CD4-positive, alpha-beta memory T cell (primary cell): ENCODE results near the gene TMC5. TPM values are rescaled to one million over a fixed set of nuclear protein-coding genes. Genes with fewer than 3 reads are reported as not detected.
A peak's percentile ranks its signal among the peaks of the same experiment; 100 is the strongest.

Source experiments
- CTCF ChIA-PET: fragments of 350-600 bp; sonication (Branson Sonifier 250); formaldehyde crosslinking; loops from one replicate; lab custom pipeline; 2021; ENCODE audit warnings: inconsistent platforms; ENCODE audit not compliant: partially characterized antibody; lab: Charles Lee
- POLR2A ChIA-PET: fragments of 350-600 bp; sonication (Branson Sonifier 250); formaldehyde crosslinking; loops from one replicate; lab custom pipeline; 2021; ENCODE audit not compliant: partially characterized antibody; lab: Charles Lee
- DNase-seq, 5 donors: peaks; one replicate each; pipeline versions ENCODE4 v3.0.0 to v3.0.0-alpha.2; 2020 to 2022; ENCODE audit warnings: mixed read lengths in 1 of 5
- H3K27ac ChIP-seq: one replicate; pipeline ENCODE4 v1.7.0; 2013; ENCODE audit warnings: low read depth, low read length
- H3K27me3 ChIP-seq: 2 replicates; pipeline ENCODE4 v1.7.0; 2013; ENCODE audit warnings: mild to moderate bottlenecking, low read length, moderate library complexity; ENCODE audit not compliant: insufficient read depth
- H3K36me3 ChIP-seq: 2 replicates; pipeline ENCODE4 v1.7.0; 2013; ENCODE audit warnings: mild to moderate bottlenecking, low read length, moderate library complexity; ENCODE audit not compliant: insufficient read depth
- H3K4me1 ChIP-seq: 2 replicates; pipeline ENCODE4 v1.7.0; 2013; ENCODE audit warnings: mild to moderate bottlenecking, low read length, moderate library complexity; ENCODE audit not compliant: insufficient read depth
- H3K4me3 ChIP-seq, 2 donors: one replicate each; pipeline ENCODE4 v1.7.0; 2013; ENCODE audit warnings: low read length in 2 of 2, mild to moderate bottlenecking in 1 of 2
- H3K9me3 ChIP-seq, 2 donors: one replicate each; pipeline ENCODE4 v1.7.0; 2013; ENCODE audit warnings: low read length in 2 of 2, control low read depth in 1 of 2; ENCODE audit not compliant: control insufficient read depth in 1 of 2
- H3K27ac Mint-ChIP-seq, 7 donors: one replicate each; pipeline ENCODE4 v1.8.0; 2020 to 2021; ENCODE audit warnings: mixed read lengths in 7 of 7, mild to moderate bottlenecking in 6 of 7, inconsistent platforms in 3 of 7, moderate library complexity in 3 of 7
- H3K27me3 Mint-ChIP-seq, 2 donors: one replicate each; pipeline ENCODE4 v1.8.0; 2020 to 2021; ENCODE audit warnings: mixed read lengths in 2 of 2
- H3K36me3 Mint-ChIP-seq, 2 donors: one replicate each; pipeline ENCODE4 v1.8.0; 2020 to 2021; ENCODE audit warnings: mixed read lengths in 2 of 2, inconsistent platforms in 1 of 2, mild to moderate bottlenecking in 1 of 2
- H3K4me1 Mint-ChIP-seq, 4 donors: one replicate each; pipeline ENCODE4 v1.8.0; 2020 to 2021; ENCODE audit warnings: mixed read lengths in 4 of 4, mild to moderate bottlenecking in 1 of 4
- H3K4me3 Mint-ChIP-seq, 8 donors: one replicate each; pipeline ENCODE4 v1.8.0; 2020 to 2021; ENCODE audit warnings: mixed read lengths in 8 of 8, mild to moderate bottlenecking in 7 of 8, moderate library complexity in 6 of 8, inconsistent platforms in 3 of 8
- H3K9me3 Mint-ChIP-seq, 8 donors: one replicate each; pipeline ENCODE4 v1.8.0; 2020 to 2021; ENCODE audit warnings: mixed read lengths in 8 of 8, mild to moderate bottlenecking in 5 of 8, inconsistent platforms in 3 of 8, moderate library complexity in 1 of 8
- intact Hi-C: fragments of 100-400 bp; cut with micrococcal nuclease; formaldehyde crosslinking; loops from one replicate; pipeline ENCODE4 v1.15.1; 2023
- polyA plus RNA-seq, 2 donors: library from polyadenylated mRNA; unstranded; fragments of 300-500 nt; fragmentation: Illumina TruSeq; gene quantifications; one replicate each; pipeline ENCODE4 v1.2.3, GENCODE V29; 2021
- total RNA-seq, 2 experiments: library from RNA; stranded (reverse); gene quantifications; one replicate each; pipeline ENCODE4 v1.2.3, GENCODE V29; 2021

TMC5 gene
- total and polyA plus RNA-seq, 4 experiments from 2014 or later = 0.57 TPM; not detected in 3

DNA sequence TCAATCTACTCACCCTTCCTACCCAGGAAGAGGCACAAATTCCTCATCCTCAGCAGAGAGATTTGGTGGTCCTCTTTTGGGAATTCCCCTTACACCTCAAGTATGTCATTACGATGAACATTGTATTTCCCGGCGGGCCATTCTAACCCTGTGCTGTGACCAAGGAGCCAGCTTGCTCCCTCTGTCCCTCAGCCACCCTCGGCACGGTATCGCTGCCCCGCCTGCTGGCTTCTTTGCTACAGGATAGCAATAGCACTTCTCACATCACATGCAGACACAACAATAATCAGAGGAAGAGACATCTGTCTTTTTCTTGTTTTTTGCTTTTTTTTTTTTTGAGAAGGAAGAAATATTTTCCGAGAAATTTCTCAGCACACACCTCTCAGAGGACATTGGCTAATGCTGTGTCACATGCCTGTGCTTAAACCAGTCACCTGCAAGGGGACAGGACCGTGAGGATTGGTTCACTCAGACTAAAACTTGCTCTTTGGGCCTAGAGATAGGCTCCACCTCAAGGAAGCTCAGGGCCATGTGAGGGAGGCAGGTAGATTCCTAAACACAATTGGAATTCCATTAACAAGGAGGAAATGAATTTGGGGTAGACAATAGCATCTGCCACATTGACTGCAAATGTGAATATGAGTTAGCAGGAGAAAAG lies 41.2 kb downstream of the TMC5 start:
- no peaks in the 10 kb centered on the region for H3K9me3 ChIP-seq
- H3K36me3 ChIP-seq = no peaks in the 10 kb centered on the region
- Mint-ChIP-seq H3K27me3 (peaks cover 0 to 2% of the 10 kb centered on the region in 2 donors), H3K27ac (no peak overlapping the region), H3K9me3 (peaks cover 0 to 2% (median 0%) of the 10 kb centered on the region in 8 donors), H3K4me3 (no peak overlapping the region), H3K4me1 (peaks cover 0 to 2% (median 0%) of the 10 kb centered on the region in 4 donors), H3K36me3 (no peaks in the 10 kb centered on the region)
- ChIA-PET POLR2A (no interaction called here), CTCF (no interaction called here)
- DNase-seq = no peak
- no peak overlapping the region for H3K27ac ChIP-seq
- intact Hi-C loops = no loop called here
- no peaks in the 10 kb centered on the region for H3K27me3 ChIP-seq
- H3K4me1 ChIP-seq = no peaks in the 10 kb centered on the region
- no peak overlapping the region for H3K4me3 ChIP-seq

DNA sequence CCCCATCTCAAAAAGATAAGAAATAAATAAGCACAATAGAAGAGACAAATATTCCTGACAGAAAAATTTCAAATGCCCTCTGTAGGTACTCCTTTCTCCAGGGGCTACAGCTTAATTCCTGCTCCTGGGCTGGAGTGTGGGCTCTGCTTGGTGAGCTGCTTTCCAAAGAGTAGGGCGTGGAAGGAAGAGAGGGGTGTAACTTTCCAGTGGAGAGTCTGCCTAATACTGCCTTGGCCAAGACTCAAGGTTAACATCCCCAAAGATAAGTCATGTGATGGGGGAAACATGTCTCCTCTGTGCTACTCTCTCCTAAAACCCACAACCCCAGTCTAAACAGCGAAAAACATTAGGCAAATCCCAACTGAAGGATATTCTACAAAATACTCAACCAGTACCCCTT lies 42.7 kb downstream of the TMC5 start:
- H3K27me3 Mint-ChIP-seq = peaks cover 0 to 2% of the 10 kb centered on the region in 2 donors
- intact Hi-C loops = no loop called here
- no peak overlapping the region for H3K4me3 ChIP-seq
- ChIA-PET CTCF (interaction anchor here (0.6 to 0.7 kb wide), 2 partner anchors 232 to 1558 kb away, joined by 3 to 4 read pairs; no protein-coding TSS in a partner anchor), POLR2A (no interaction called here)
- H3K27ac Mint-ChIP-seq = no peak overlapping the region
- H3K4me1 ChIP-seq = no peaks in the 10 kb centered on the region
- no peaks in the 10 kb centered on the region for H3K27me3 ChIP-seq
- peaks cover 0 to 2% (median 0%) of the 10 kb centered on the region in 8 donors for H3K9me3 Mint-ChIP-seq
- H3K27ac ChIP-seq = no peak overlapping the region
- H3K36me3 ChIP-seq = no peaks in the 10 kb centered on the region
- H3K36me3 Mint-ChIP-seq = no peaks in the 10 kb centered on the region
- H3K4me1 Mint-ChIP-seq = peaks cover 0 to 2% (median 0%) of the 10 kb centered on the region in 4 donors
- no peaks in the 10 kb centered on the region for H3K9me3 ChIP-seq
- no peak for DNase-seq
- H3K4me3 Mint-ChIP-seq = no peak overlapping the region

DNA sequence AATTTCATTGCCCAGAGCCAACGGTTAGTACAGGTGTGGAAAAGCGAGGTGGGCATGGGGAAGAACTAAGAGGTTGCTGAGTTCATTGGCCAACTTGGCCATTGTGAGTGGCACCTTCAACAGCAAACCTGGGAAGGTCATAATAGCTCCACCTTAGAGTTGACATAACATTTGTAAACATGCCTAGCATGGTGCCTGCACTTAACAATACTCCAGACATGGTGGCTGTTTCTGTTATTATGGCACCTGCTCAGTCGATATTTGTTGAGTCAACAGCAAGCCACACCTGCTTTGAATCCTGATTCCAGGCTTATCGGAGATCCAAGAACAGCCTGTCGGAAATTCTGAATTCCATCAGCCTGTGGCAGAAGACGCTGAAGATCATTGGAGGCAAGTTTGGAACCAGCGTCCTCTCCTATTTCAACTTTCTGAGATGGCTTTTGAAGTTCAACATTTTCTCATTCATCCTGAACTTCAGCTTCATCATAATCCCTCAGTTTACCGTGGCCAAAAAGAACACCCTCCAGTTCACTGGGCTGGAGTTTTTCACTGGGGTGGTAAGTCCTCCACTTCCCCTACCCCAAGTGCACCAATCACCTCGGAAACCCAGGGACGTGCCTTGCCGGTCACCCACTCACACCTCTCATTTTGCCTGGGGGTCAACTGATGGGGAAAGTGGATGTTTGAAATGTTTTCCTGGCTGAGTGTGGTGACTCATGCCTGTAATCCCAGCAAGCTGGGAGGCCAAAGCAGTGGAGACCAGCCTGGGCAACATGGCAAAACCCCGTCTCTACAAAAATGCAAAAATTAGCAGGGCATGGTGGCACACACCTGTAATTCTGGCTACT lies 46.0 kb downstream of the TMC5 start:
- intact Hi-C loops = no loop called here
- H3K4me3 ChIP-seq = no peak overlapping the region

DNA sequence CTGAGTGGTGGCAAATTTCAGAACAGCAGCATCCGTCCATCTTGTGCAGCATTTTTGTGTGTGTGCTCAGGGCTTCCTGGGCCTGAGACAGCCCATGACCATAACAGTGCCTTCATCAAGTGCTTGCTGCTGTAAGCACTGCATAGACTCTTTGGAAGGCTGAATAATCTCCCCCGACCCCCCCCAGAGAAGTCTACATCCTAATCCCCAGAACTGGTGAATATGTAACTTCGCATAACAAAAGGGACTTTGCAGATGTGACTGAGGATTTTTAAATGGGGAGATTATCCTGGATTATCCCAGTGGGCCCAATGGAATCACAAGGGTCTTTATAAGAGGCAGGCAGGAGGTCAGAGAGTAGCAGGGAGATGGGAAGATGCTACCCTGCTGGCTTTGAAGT lies 50.6 kb downstream of the TMC5 start:
- H3K4me1 Mint-ChIP-seq = no peaks in the 10 kb centered on the region
- H3K27me3 Mint-ChIP-seq = peaks cover 0 to 2% of the 10 kb centered on the region in 2 donors
- H3K36me3 Mint-ChIP-seq = no peaks in the 10 kb centered on the region
- DNase-seq = no peak
- intact Hi-C loops = no loop called here
- Histone ChIP-seq H3K4me1 (no peaks in the 10 kb centered on the region), H3K9me3 (no peaks in the 10 kb centered on the region), H3K36me3 (no peaks in the 10 kb centered on the region), H3K27ac (no peak overlapping the region), H3K4me3 (no peak overlapping the region), H3K27me3 (no peaks in the 10 kb centered on the region)
- peak overlapping the region in 1 of 7 donors; percentile 15 for H3K27ac Mint-ChIP-seq
- H3K9me3 Mint-ChIP-seq = no peaks in the 10 kb centered on the region
- POLR2A ChIA-PET = no interaction called here
- no peak overlapping the region for H3K4me3 Mint-ChIP-seq
- CTCF ChIA-PET = no interaction called here

More for the DNA sequence above, 46.0 kb downstream of the TMC5 start:
- Mint-ChIP-seq H3K36me3 (no peaks in the 10 kb centered on the region), H3K4me1 (no peaks in the 10 kb centered on the region), H3K27ac (no peak overlapping the region), H3K27me3 (peaks cover 0 to 2% of the 10 kb centered on the region in 2 donors), H3K4me3 (no peak overlapping the region), H3K9me3 (peaks cover 0 to 2% (median 0%) of the 10 kb centered on the region in 8 donors)
- no peaks in the 10 kb centered on the region for H3K36me3 ChIP-seq
- CTCF ChIA-PET = no interaction called here
- no peaks in the 10 kb centered on the region for H3K9me3 ChIP-seq
- POLR2A ChIA-PET = no interaction called here
- H3K4me1 ChIP-seq = no peaks in the 10 kb centered on the region
- no peaks in the 10 kb centered on the region for H3K27me3 ChIP-seq
- no peak for DNase-seq
- no peak overlapping the region for H3K27ac ChIP-seq

DNA sequence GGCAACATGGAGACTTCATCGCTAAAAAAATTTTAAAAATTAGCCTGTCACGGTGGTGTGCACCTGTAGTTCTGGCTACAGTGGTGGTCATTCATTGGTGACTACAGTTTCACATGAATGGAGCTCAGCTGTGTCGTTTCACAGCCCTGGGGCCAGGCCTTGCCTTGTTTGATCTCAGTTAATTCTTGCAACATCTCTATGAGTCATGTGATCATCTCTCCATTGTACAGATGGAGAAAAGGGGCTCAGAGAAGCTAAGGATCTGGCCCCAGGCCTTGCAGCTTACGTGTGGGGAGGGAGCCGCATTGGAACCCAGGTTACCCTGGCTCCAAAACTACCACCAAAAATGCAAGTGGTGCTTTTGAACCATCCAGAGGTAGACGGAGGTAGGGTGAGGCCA lies 54.8 kb downstream of the TMC5 start:
- Mint-ChIP-seq H3K27me3 (peaks cover 4 to 6% of the 10 kb centered on the region in 2 donors), H3K27ac (no peak overlapping the region), H3K4me1 (no peaks in the 10 kb centered on the region), H3K4me3 (no peak overlapping the region), H3K9me3 (no peaks in the 10 kb centered on the region), H3K36me3 (no peaks in the 10 kb centered on the region)
- DNase-seq = no peak
- H3K27ac ChIP-seq = no peak overlapping the region
- POLR2A ChIA-PET = no interaction called here
- no peak overlapping the region for H3K4me3 ChIP-seq
- no peaks in the 10 kb centered on the region for H3K36me3 ChIP-seq
- H3K4me1 ChIP-seq = no peaks in the 10 kb centered on the region
- H3K27me3 ChIP-seq = no peaks in the 10 kb centered on the region
- no peaks in the 10 kb centered on the region for H3K9me3 ChIP-seq
- CTCF ChIA-PET = no interaction called here
- intact Hi-C loops = no loop called here

DNA sequence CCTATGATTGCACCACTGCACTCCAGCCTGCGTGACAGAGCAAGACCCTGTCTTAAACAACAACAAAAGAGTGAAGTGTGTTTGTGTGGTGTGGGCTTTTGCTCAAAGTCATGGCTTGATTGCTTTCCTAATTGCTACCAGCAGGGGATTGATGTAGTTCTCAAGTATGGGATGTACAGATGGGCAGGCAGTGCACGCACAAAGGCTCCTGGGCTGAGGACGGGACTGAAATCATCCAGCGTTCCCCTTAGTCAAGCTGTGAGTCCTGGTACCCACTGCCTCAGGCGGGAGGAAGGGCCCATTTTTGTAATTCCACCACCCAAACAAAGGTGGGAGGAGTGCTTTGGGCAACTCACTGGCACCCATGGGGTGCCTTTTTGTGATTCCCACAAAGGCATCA lies 56.9 kb downstream of the TMC5 start:
- H3K4me3 Mint-ChIP-seq = no peak overlapping the region

DNA sequence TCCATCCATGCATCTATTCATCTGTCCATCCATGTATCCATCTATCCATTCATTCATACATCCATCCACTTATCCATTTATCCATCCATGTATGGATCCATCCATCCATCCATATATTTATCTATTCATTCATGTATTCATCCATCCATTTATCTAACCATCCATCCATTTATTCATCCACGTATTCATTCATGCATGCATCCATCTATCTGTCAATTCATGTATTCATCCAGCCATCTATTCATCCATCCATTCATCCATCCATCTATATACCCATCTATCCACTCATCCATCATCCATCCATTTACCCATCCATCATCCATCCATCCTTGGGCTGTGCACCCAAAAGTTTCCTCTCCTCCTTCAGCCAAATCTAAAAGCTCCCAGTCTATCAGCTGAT lies 60.8 kb downstream of the TMC5 start:
- no peaks in the 10 kb centered on the region for H3K9me3 Mint-ChIP-seq
- no peak overlapping the region for H3K4me3 Mint-ChIP-seq
- H3K4me1 ChIP-seq = no peaks in the 10 kb centered on the region
- DNase-seq = no peak
- no peaks in the 10 kb centered on the region for H3K27me3 ChIP-seq
- H3K36me3 Mint-ChIP-seq = no peaks in the 10 kb centered on the region
- H3K4me3 ChIP-seq = no peak overlapping the region
- intact Hi-C loops = no loop called here
- no peak overlapping the region for H3K27ac ChIP-seq
- no peaks in the 10 kb centered on the region for H3K9me3 ChIP-seq
- no peak overlapping the region for H3K27ac Mint-ChIP-seq
- POLR2A ChIA-PET = no interaction called here
- no peaks in the 10 kb centered on the region for H3K36me3 ChIP-seq
- H3K27me3 Mint-ChIP-seq = peaks cover 2 to 6% of the 10 kb centered on the region in 2 donors
- H3K4me1 Mint-ChIP-seq = no peaks in the 10 kb centered on the region
- CTCF ChIA-PET = no interaction called here

More for the DNA sequence above, 56.9 kb downstream of the TMC5 start:
- DNase-seq = no peak
- Mint-ChIP-seq H3K36me3 (no peaks in the 10 kb centered on the region), H3K4me1 (no peaks in the 10 kb centered on the region), H3K27me3 (peaks cover 4 to 6% of the 10 kb centered on the region in 2 donors), H3K9me3 (no peaks in the 10 kb centered on the region), H3K27ac (no peak overlapping the region)
- POLR2A ChIA-PET = no interaction called here
- H3K36me3 ChIP-seq = no peaks in the 10 kb centered on the region
- no peaks in the 10 kb centered on the region for H3K9me3 ChIP-seq
- H3K27ac ChIP-seq = no peak overlapping the region
- H3K4me3 ChIP-seq = no peak overlapping the region
- CTCF ChIA-PET = no interaction called here
- H3K4me1 ChIP-seq = no peaks in the 10 kb centered on the region
- intact Hi-C loops = no loop called here
- no peaks in the 10 kb centered on the region for H3K27me3 ChIP-seq
